ENCODE data around the gene COL9A2. TPM values are rescaled to one million over a fixed set of nuclear protein-coding genes. Genes with fewer than 3 reads are reported as not detected.

The COL9A2 gene
- total and polyA plus RNA-seq, 2 donors (not counting 3 experiments of a cell fraction or from before 2014, with no cell fraction given), result 0.64 to 0.69 TPM

- H3K4me1 ChIP-seq (ENCODE audit: control insufficient read depth, extremely low read depth, insufficient read depth, low read length), result peaks cover 4% of the 10 kb centered on the region
- no peak overlapping the region for H3K4me3 ChIP-seq (replicated peaks in 1 of 3; ENCODE audit: insufficient read depth in 1 of 3, low read depth in 1 of 3, low read length in 3 of 3)
- H3K9me3 ChIP-seq (replicated peaks; ENCODE audit: control insufficient read depth, insufficient read depth, low read length), result no peaks in the 10 kb centered on the region
- dilution Hi-C loops (cut with MboI; ENCODE audit: extremely low pct_ligation_motif_present, low sequenced_read_pairs) (no loop called here), intact Hi-C loops (cut with micrococcal nuclease) (loop anchor here (1.0 to 2.0 kb wide), 2 partner anchors 56 to 162 kb away; partner anchors contain the start of gene ZMPSTE24)
- H2AFZ ChIP-seq (ENCODE audit: low read depth, low read length), result peak overlapping the region; percentile 96
- H3K4me2 ChIP-seq (ENCODE audit: insufficient read depth, low read length), result peak overlapping the region; percentile 45
- ChIA-PET POLR2A (interaction anchor here (1.1 kb wide), 1 partner anchor 21 kb away, joined by 3 read pairs; no protein-coding TSS in a partner anchor), CTCF (interaction anchor here (0.6 to 4.6 kb wide), 30 partner anchors 8 to 236 kb away, joined by 3 to 51 read pairs (median 5); partner anchors contain the start of genes RLF, SMAP2 and ZMPSTE24)
- H3K79me2 ChIP-seq (ENCODE audit: control insufficient read depth, insufficient read depth, low read length), result no peaks in the 10 kb centered on the region
- no peak overlapping the region for H3K9ac ChIP-seq (replicated peaks; ENCODE audit: extremely low read depth, insufficient read depth, low read length)
- TF ChIP-seq MYC (IDR thresholded peaks at IDR 0.05; ENCODE audit: low read depth, low read length) (no peak), GATA2 (IDR thresholded peaks at IDR 0.05; ENCODE audit: insufficient read depth, insufficient read length, low read depth, low read length) (no peak), JUN (IDR thresholded peaks at IDR 0.05; ENCODE audit: borderline replicate concordance, insufficient read depth, insufficient read length, low read depth) (no peak), POLR2AphosphoS5 (IDR thresholded peaks at IDR 0.05; ENCODE audit: insufficient read depth, low read depth, low read length) (no peak), MAX (IDR thresholded peaks at IDR 0.05; ENCODE audit: insufficient read depth, insufficient read length) (no peak), POLR2A (IDR thresholded peaks at IDR 0.05; ENCODE audit: low read depth, low read length) (no peak), CTCF (IDR thresholded peaks at IDR 0.05; ENCODE audit: extremely low read depth in 1 of 2, insufficient read depth in 1 of 2, low read depth in 1 of 2, low read length in 2 of 2) (no peak), FOS (IDR thresholded peaks at IDR 0.05; ENCODE audit: borderline replicate concordance, insufficient read depth, low read length) (no peak), EZH2 (IDR thresholded peaks at IDR 0.05; ENCODE audit: borderline replicate concordance, low read depth, low read length, severe bottlenecking) (no peak)
- no peaks in the 10 kb centered on the region for H3K9me1 ChIP-seq (replicated peaks; ENCODE audit: control insufficient read depth, extremely low read depth, insufficient read depth, low read length)
- no TSS peak for BruUV-seq (replicated peaks)
- H3K27me3 ChIP-seq (ENCODE audit: control insufficient read depth in 2 of 2, insufficient read depth in 2 of 2, low read length in 2 of 2), result peaks cover 23 to 33% of the 10 kb centered on the region in 2 experiments
- H4K20me1 ChIP-seq (replicated peaks; ENCODE audit: control insufficient read depth, extremely low read depth, insufficient read depth, low read length), result no peaks in the 10 kb centered on the region
- DNase-seq (ENCODE audit: low read depth, low spot score) (no peak), FAIRE-seq (no peak)
- H3K27ac ChIP-seq (ENCODE audit: insufficient read depth, low read depth, low read length), result no peak overlapping the region
- no peaks in the 10 kb centered on the region for H3K36me3 ChIP-seq (ENCODE audit: control insufficient read depth in 2 of 2, extremely low read depth in 1 of 2, insufficient read depth in 2 of 2, low read length in 2 of 2)
Observed at GRCh38 chr1:40314721-40315238, 2.3 kb downstream of the COL9A2 start.
